Right cardiac atrium (tissue), 5 donors: ENCODE data around the gene RPN1. TPM values are rescaled to one million over a fixed set of nuclear protein-coding genes. Genes with fewer than 3 reads are reported as not detected.

Source experiments
- ATAC-seq, 2 donors: fragments of 200-7000 bp; cut with Tn5 transposase; one replicate each; pipeline versions ENCODE4 v1.8.0 to v1.9.1; 2020; ENCODE audit warnings: moderate library complexity in 2 of 2, mild to moderate bottlenecking in 1 of 2
- DNase-seq, 3 donors: peaks; one replicate each; pipeline ENCODE4 v3.0.0-alpha.2; 2020
- H3K27ac ChIP-seq: one replicate; pipeline ENCODE4 v1.5.1; 2013; ENCODE audit warnings: mild to moderate bottlenecking, low read length, control low read depth, moderate library complexity
- H3K27me3 ChIP-seq: one replicate; pipeline ENCODE4 v1.6.1; 2013; ENCODE audit not compliant: control insufficient read depth, insufficient read depth
- H3K4me1 ChIP-seq: one replicate; pipeline ENCODE4 v1.6.1; 2013; ENCODE audit warnings: low read length; ENCODE audit not compliant: control insufficient read depth, insufficient read depth
- H3K4me3 ChIP-seq: one replicate; pipeline ENCODE4 v1.5.1; 2013; ENCODE audit warnings: low read length, control low read depth
- H3K9me3 ChIP-seq: one replicate; pipeline ENCODE4 v1.6.1; 2013; ENCODE audit warnings: low read length; ENCODE audit not compliant: control insufficient read depth
- WGBS: extraction: QIAGEN DNeasy Blood & Tissue Kit; methylation state at CpG from one replicate; pipeline ENCODE4 v1.1.7; 2013; 5-methylcytosine and 5-hydroxymethylcytosine counted together
- intact Hi-C, 4 donors: fragments of 100-400 bp; cut with DNase I; formaldehyde crosslinking; loops; one replicate each; pipeline versions ENCODE4 v1.11.0 to v1.14.0; 2022 to 2023
- polyA plus RNA-seq: library from polyadenylated mRNA; stranded (reverse); fragments of 200-250 nt; gene quantifications from one replicate; pipeline ENCODE4 v1.2.3, GENCODE V29; 2013
- total RNA-seq, 4 donors: library from RNA; stranded (reverse); fragmentation: NEBNext Ultra II Directional; extraction: Animal tissue kit (Norgen Biotek cat#: 25700); gene quantifications; one replicate each; pipeline ENCODE4 v1.2.1, GENCODE V29; 2021
- donor health status: healthy with polysubstance abuse.
- donor health status: DM: no; HTN: yes; CAD: no.
- donor health status: DM: no; HTN: no; CAD: no.
- donor health status: DM: no; HTN: yes; CAD: no; lungs with severe emphysema.
- donor health status: DM: yes; HTN: yes; CAD: no.

Gene RPN1
- total and polyA plus RNA-seq, 5 donors: 85.1 to 164 (median 107) TPM

DNA sequence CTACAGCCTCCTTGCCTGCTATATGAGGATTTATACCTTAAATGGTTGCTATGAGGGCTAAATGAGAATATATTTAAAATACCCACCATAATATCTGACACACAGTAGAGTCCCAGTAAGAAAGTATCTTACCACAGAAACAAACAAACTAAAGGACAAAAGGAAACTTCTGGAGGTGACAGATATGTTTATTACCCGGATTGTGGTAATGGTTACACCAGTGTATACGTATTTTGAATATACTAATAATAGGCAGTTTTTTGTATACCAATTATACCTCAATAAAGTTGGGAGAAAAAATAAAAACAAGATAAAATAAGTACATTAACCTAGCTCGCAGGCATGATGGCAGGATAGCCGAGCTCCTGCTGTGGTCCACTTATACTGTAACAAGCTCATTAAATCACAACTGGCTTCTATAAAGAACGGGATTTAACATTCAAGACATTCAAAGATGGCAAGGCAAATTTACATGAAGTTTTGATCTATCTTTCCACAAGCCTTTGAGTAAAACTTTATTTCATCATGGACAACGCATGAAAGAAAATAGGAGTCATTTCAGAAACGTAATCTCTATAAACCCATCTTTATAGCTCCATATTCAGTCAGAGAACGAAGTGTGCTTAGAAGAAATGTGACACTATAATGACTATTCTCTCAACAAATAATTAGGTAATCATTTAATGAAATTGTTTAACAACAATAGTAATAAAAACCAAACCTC, 1.5 kb downstream of the RPN1 start:
- H3K4me1 ChIP-seq: no peaks in the 10 kb centered on the region
- H3K9me3 ChIP-seq: no peaks in the 10 kb centered on the region
- ATAC-seq (no peak), DNase-seq (no peak)
- intact Hi-C loops: no loop called here
- peak overlapping the region; percentile 92 for H3K4me3 ChIP-seq
- H3K27me3 ChIP-seq: no peaks in the 10 kb centered on the region
- WGBS: 22% methylated on average over 8 of the region's 8 CpGs
- no peak overlapping the region for H3K27ac ChIP-seq

DNA sequence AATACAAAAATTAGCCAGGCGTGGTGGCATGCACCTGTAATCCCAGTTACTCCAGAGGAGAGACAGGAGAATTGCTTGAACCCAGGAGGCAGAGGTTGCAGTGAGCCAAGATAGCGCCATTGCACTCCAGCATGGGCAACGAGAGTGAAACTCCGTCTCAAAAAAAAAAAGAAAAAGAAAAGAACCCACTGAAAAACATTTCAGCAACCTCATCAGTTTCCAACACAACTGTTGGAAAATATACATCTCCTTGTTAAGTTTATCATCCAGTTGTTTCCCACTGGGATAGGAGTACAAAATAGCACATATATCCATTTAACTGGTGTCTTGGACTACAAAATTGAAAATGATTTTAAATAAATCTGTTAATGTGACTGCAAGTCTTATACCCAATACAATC, 2.2 kb downstream of the RPN1 start:
- no peaks in the 10 kb centered on the region for H3K9me3 ChIP-seq
- no peak overlapping the region for H3K4me3 ChIP-seq
- H3K4me1 ChIP-seq: no peaks in the 10 kb centered on the region
- H3K27me3 ChIP-seq: no peaks in the 10 kb centered on the region
- no peak for ATAC-seq
- no peak overlapping the region for H3K27ac ChIP-seq
- no peak for DNase-seq
- 55% methylated on average over 4 of the region's 4 CpGs for WGBS
- intact Hi-C loops: no loop called here

DNA sequence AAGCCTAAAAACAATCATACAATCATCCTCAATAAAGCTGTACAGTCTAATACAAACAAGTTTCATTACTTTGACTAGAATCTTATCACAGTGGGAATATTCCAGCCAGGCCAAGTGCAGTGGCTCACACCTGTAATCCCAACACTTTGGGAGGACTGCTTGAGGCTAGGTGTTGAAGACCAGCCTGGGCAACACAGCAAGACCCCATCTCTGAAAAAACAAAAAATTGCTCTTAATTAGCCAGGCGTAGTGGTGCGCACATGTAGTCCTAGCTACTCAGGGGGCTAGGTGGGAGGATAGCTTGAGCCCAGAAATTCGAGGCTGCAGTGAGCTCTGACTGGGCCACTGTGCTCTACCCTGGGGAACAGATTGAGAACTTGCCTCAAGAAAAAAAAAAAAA, 3.3 kb downstream of the RPN1 start:
- no peaks in the 10 kb centered on the region for H3K4me1 ChIP-seq
- no peaks in the 10 kb centered on the region for H3K27me3 ChIP-seq
- ATAC-seq (no peak), DNase-seq (no peak)
- H3K4me3 ChIP-seq: no peak overlapping the region
- intact Hi-C loops: no loop called here
- no peaks in the 10 kb centered on the region for H3K9me3 ChIP-seq
- 82% methylated on average over 3 of the region's 3 CpGs for WGBS
- no peak overlapping the region for H3K27ac ChIP-seq

DNA sequence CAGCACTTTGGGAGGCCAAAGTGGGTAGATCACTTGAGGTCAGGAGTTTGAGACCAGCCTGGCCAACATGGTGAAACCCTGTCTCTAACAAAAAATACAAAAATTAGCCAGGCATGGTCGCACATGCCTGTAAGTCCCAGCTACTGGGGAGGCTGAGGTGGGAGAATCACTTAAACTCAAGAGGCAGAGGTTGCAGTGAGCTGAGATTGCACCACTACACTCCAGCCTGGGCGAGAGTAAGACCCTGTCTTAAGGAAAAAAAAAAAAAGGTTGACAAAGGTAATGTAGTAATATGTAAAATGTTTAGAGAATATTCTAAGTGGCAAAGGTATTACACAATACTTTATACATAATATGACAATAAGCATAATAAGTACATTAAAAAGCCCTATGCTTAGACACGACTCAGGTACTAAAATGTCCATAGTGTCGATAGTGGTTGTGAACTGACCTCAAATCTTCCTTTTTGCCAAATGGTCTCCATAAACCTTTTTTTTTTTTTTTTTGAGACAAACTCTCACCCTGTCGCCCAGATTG, 16.5 kb downstream of the RPN1 start:
- WGBS: 90% methylated on average over 5 of the region's 5 CpGs
- Histone ChIP-seq H3K27ac (no peak overlapping the region), H3K9me3 (no peaks in the 10 kb centered on the region), H3K27me3 (no peaks in the 10 kb centered on the region), H3K4me1 (no peaks in the 10 kb centered on the region), H3K4me3 (no peak overlapping the region)
- no peak for ATAC-seq
- intact Hi-C loops: no loop called here
- DNase-seq: no peak

DNA sequence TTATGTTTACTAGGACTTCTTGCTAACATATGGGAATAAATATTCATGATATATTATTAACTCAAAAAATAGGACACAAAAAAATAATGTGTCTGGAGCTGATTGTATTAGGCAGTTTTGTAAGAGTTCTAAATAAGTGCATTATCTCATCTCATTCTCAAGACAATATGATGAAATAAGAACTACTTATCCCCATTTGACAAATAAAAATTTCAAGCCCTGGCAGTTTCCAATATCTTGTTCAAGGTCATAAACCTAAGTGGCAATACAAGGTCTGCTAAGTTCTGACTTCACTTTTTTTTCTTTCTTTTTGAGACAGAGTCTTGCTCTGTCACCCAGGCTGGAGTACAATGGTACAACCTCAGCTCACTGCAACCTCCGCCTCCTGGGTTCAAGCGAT, 18.3 kb downstream of the RPN1 start:
- DNase-seq (no peak), ATAC-seq (no peak)
- H3K4me1 ChIP-seq: no peaks in the 10 kb centered on the region
- no peak overlapping the region for H3K27ac ChIP-seq
- intact Hi-C loops: no loop called here
- WGBS: 100% methylated on average over 2 of the region's 2 CpGs
- H3K4me3 ChIP-seq: no peak overlapping the region
- H3K9me3 ChIP-seq: no peaks in the 10 kb centered on the region
- H3K27me3 ChIP-seq: no peaks in the 10 kb centered on the region

DNA sequence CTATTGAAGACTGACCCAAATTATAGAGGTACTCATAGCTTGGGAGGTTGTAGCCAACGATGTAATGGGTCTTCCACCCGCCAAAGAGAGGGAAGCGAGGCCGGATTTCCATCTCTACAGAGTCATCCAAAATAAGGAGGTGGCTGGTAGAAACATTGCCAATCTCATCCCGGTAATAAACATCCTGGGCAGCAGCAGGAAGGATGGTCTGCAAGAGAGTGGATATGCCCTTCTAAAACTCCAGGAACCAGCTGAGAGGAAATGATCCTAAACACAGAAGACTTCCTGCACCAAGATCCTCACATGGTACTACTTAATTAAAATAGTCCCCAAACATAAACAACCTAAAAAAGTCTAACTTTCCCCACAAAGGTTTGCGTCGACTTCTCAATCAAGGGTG, 20.7 kb downstream of the RPN1 start:
- DNase-seq: no peak

DNA sequence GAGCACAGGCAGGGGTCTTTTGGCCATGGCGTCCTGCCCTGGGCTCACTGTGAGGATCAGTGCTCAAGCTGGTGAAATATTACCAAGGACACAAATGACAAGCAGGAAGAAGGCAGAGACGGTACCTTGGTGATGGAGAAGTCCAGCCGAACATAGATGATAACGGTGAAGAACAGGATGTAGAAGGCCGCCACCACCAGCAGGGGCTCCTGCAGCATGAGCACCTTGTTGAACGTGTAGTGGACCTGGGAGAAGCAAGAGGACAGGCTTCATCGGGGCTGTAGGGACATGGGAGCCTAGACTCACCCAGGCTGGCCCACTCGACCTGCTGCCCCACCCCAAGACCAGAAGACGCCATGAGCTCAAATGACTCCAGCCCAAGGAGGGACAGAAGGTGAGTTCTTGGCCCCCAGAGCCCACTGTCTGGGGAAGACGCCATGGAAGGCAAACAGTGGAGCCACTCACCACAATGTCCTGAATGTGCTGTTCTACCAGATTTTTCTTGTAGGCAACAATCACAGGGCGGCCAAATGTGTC, 25.1 kb downstream of the RPN1 start:
- no peaks in the 10 kb centered on the region for H3K9me3 ChIP-seq
- WGBS: 90% methylated on average over 11 of the region's 11 CpGs
- H3K27me3 ChIP-seq: no peaks in the 10 kb centered on the region
- intact Hi-C loops: no loop called here
- H3K27ac ChIP-seq: no peak overlapping the region
- no peak overlapping the region for H3K4me3 ChIP-seq
- ATAC-seq (no peak), DNase-seq (no peak)
- H3K4me1 ChIP-seq: peaks cover 12% of the 10 kb centered on the region

More for the DNA sequence above, 20.7 kb downstream of the RPN1 start:
- ATAC-seq: no peak
- no peak overlapping the region for H3K27ac ChIP-seq
- H3K4me1 ChIP-seq: no peaks in the 10 kb centered on the region
- 74% methylated on average over 7 of the region's 7 CpGs for WGBS
- H3K4me3 ChIP-seq: no peak overlapping the region
- no peaks in the 10 kb centered on the region for H3K9me3 ChIP-seq
- H3K27me3 ChIP-seq: no peaks in the 10 kb centered on the region
- intact Hi-C loops: no loop called here

DNA sequence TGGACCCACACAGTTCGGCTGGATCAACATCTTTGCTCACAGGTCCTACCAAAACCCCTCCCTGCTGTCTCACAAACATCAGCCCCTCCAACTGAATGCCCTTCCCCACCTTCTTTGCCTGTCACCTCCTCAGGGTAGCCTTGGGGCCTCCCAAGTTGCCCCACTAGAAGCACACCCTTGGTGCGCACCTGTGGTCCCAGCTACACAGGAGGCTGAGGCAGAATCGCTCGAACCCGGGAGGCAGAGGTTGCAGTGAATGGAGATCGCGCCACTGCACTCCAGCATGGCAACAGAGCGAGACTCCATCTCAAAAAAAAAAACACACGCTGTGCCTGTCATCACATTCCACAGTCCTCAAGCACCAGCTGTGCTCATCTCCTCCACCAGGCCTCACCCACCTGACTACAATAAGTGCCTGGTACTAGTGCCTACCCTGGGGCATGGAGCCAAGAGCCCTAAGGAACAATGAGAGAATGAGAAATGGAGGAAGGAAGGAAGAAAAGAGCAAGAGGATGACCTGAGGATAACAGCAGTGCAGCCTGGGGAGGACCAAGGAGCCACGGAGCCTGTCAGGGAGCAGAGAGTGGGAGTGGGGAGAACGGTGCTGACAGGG, 26.0 kb downstream of the RPN1 start:
- intact Hi-C loops: no loop called here
- WGBS: 55% methylated on average over 11 of the region's 11 CpGs
- H3K27ac ChIP-seq: peak overlapping the region; percentile 20
- H3K4me3 ChIP-seq: no peak overlapping the region
- no peaks in the 10 kb centered on the region for H3K27me3 ChIP-seq
- ATAC-seq (peak; percentile 60 to 66), DNase-seq (peak in 1 of 3 donors; percentile 70)
- peaks cover 12% of the 10 kb centered on the region for H3K4me1 ChIP-seq
- H3K9me3 ChIP-seq: no peaks in the 10 kb centered on the region

DNA sequence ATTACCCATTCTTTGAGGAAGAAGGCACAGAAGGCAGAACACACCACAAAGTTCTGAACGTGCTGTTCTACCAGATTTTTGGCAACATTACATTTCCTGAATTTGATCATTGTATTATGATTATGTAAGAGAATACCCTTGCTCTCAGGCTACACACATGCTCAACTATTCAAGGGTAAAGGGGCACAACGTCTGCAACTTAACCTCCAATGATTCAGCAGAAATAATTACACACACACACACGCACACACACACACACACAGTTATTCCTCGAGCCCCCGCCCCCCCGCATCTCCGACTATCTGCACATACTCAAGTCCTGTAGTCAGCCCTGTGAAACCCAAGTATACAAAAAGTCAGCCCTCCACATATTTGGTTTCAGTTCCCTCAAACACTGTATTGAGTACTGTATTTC, 26.8 kb downstream of the RPN1 start:
- Histone ChIP-seq H3K4me1 (peaks cover 12% of the 10 kb centered on the region), H3K9me3 (no peaks in the 10 kb centered on the region), H3K4me3 (no peak overlapping the region), H3K27me3 (no peaks in the 10 kb centered on the region), H3K27ac (no peak overlapping the region)
- ATAC-seq (peak; percentile 8 to 31), DNase-seq (peak in 2 of 3 donors; percentile 41 to 69)
- intact Hi-C loops: no loop called here
- WGBS: 47% methylated on average over 7 of the region's 7 CpGs

DNA sequence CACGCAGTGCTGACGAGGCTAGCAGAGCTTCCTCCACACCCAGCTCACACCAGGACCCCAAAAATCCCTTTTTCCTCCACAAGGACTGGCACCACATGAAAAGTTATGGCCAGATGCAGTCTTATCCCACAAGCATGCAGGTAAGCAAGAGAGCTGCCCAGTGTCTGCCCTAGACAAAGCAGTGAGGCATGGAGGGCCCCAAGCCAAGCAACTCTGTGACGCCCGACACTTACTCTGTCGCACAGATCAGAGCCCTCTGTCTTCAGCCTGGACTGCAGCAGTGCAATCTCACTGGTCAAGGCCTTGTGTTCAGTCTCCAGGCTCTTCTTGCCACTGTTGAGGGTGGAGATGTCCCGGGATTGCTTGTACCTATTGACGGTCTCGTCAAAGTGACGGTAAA, 28.7 kb downstream of the RPN1 start:
- H3K9me3 ChIP-seq: no peaks in the 10 kb centered on the region
- WGBS: 92% methylated on average over 9 of the region's 9 CpGs
- no peak overlapping the region for H3K4me3 ChIP-seq
- no peaks in the 10 kb centered on the region for H3K27me3 ChIP-seq
- intact Hi-C loops: no loop called here
- no peak for ATAC-seq
- H3K4me1 ChIP-seq: peaks cover 12% of the 10 kb centered on the region
- no peak for DNase-seq
- H3K27ac ChIP-seq: no peak overlapping the region

DNA sequence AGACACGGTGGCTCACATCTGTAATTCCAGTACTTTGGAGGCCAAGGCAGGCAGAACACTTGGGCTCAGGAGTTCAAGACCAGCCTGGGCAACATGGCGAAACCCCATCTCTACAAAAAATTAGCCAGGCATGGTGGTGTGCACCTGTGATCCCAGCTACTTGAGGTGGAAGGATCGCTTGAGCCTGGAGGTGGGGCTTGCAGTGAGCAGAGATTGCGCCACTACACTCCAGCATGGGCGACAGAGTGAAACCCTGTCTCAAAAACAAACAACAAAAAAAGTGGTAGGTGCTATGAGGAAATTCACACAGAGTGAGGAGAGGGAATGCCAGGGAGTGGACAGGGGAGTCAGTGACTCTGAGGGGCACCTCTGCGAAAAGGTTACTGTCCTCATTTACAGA, 29.4 kb downstream of the RPN1 start:
- Histone ChIP-seq H3K4me3 (no peak overlapping the region), H3K9me3 (no peaks in the 10 kb centered on the region), H3K4me1 (peaks cover 12% of the 10 kb centered on the region), H3K27ac (no peak overlapping the region), H3K27me3 (no peaks in the 10 kb centered on the region)
- 92% methylated on average over 6 of the region's 6 CpGs for WGBS
- ATAC-seq (no peak), DNase-seq (no peak)
- intact Hi-C loops: no loop called here
